ENCODE data around the gene LRRC43. TPM values are rescaled to one million over a fixed set of nuclear protein-coding genes. Genes with fewer than 3 reads are reported as not detected.

Gene LRRC43
- polyA plus RNA-seq (ENCODE audit: low read depth in 6 of 6), result not detected

DNA sequence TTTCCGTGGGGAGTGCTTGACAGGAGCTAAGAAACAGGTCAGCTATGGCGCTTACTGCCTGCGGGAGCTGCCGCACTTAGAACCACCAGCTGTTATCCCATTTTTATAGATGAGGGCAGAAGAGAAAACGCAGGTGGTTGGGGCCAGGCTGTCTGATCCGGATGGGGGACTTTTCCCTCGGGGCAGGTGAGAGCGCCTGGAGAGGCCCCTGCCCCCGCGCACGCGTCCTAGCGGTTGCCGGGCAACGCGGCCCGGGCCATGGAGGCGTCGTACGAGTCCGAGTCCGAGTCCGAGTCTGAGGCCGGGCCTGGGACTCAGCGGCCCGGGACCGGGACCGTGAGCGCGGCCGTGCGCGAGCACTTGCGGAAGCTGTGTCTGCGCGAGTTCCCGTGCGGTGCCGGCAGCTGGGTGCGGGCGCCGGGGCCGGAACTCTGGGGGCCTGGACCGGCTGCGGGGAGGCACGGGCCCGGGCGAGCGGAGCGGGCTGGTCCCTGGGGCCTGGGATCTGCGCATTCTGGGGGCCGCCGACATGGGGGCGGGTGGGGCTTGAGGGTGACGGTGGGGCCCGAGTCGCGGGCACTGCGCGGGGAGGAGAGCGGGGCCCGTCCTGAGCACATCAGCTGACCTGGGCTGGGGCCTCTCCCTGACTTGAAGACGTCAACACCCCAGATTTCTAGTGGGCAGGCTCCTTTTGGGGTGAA, at the start of gene LRRC43:
Gene LRRC43 (plus strand): TSS at position 237 of the 701 bp plus-strand sequence. CDS start 22 bp downstream, at position 259.
- peak; percentile 48 for DNase-seq
- no peaks in the 10 kb centered on the region for H3K36me3 Mint-ChIP-seq
- ATAC-seq (ENCODE audit: low read depth in 2 of 2), result peak; percentile 67 to 69
- peaks cover 0 to 2% (median 0%) of the 10 kb centered on the region in 7 donors for H3K9me3 Mint-ChIP-seq
- H3K27ac Mint-ChIP-seq, result peak within 1 kb of the TSS in 5 of 6 donors; percentile 29 to 93 (median 86)
- peaks cover 4 to 9% (median 8%) of the 10 kb centered on the region in 3 donors for H3K27me3 Mint-ChIP-seq
- peaks cover 18 to 27% (median 25%) of the 10 kb centered on the region in 3 donors for H3K4me1 Mint-ChIP-seq
- H3K4me3 Mint-ChIP-seq, result peak within 1 kb of the TSS; percentile 80 to 92 (median 88)

- no peak overlapping the region for H3K4me3 Mint-ChIP-seq
- H3K9me3 Mint-ChIP-seq, result no peaks in the 10 kb centered on the region
- DNase-seq (no peak), ATAC-seq (ENCODE audit: low read depth in 2 of 2) (no peak)
- H3K27me3 Mint-ChIP-seq, result no peaks in the 10 kb centered on the region
- H3K36me3 Mint-ChIP-seq, result peaks cover 0 to 2% of the 10 kb centered on the region in 2 donors
- peaks cover 0 to 8% (median 5%) of the 10 kb centered on the region in 3 donors for H3K4me1 Mint-ChIP-seq
- peak overlapping the region in 5 of 6 donors; percentile 49 to 89 (median 83) for H3K27ac Mint-ChIP-seq
Observed at GRCh38 chr12:122133192-122133950, 49.6 kb upstream of the LRRC43 start.

DNA sequence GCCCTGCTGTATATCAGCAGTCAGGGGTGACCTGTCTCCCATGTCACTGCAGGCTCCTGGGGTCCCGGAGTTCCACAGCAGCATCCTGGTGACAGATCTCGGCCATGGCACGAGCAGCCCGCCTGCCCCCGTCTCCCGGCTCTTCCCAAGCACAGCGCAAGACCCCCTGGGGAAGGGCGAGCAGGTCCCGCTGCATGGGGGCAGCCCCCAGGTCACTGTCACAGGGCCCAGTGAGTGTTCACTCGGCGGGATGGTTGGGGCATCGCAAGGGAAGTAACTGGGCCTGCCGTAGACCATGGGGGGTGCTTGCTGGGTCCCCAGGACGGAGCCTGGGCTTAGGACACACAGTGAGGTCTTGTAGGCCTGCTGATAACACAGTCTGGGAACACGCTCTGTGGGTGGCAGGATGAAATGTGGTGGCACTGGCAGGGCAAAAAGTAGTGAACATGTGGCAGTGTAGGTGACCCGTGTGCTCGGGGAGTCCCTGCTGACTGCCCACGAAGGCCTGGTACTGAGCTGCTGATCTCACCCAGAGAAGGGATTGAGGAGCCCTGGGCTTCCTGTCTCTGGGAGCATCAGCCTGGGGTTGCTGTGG, 47.4 kb upstream of the LRRC43 start:
- H3K9me3 Mint-ChIP-seq, result no peaks in the 10 kb centered on the region
- ATAC-seq (ENCODE audit: low read depth in 2 of 2) (no peak), DNase-seq (no peak)
- peaks cover 0 to 8% (median 5%) of the 10 kb centered on the region in 3 donors for H3K4me1 Mint-ChIP-seq
- H3K4me3 Mint-ChIP-seq, result no peak overlapping the region
- no peaks in the 10 kb centered on the region for H3K27me3 Mint-ChIP-seq
- H3K27ac Mint-ChIP-seq, result no peak overlapping the region
- H3K36me3 Mint-ChIP-seq, result no peaks in the 10 kb centered on the region

DNA sequence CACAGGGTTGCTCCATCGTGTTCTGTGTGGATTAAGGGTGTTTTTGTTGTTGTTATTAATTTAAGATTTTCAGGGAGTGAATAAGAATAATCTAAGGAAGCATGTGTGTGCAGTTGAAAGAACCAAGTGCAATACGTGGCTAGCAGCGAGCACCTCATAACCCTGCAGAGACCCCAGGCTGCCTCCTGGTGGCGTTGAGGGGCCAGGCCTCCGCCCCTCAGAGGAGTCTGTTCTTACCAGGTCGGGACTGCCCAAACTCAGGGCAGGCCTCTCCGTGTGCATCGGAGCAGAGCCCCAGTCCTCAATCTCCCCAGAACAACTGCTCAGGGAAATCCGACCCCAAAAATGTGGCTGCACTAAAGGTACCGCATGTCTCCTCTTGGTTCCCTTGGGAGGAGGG, 45.7 kb upstream of the LRRC43 start:
- ATAC-seq (ENCODE audit: low read depth in 2 of 2), result no peak
- no peaks in the 10 kb centered on the region for H3K27me3 Mint-ChIP-seq
- no peak overlapping the region for H3K27ac Mint-ChIP-seq
- H3K36me3 Mint-ChIP-seq, result no peaks in the 10 kb centered on the region
- no peak for DNase-seq
- peaks cover 0 to 8% (median 5%) of the 10 kb centered on the region in 3 donors for H3K4me1 Mint-ChIP-seq
- no peak overlapping the region for H3K4me3 Mint-ChIP-seq
- no peaks in the 10 kb centered on the region for H3K9me3 Mint-ChIP-seq

DNA sequence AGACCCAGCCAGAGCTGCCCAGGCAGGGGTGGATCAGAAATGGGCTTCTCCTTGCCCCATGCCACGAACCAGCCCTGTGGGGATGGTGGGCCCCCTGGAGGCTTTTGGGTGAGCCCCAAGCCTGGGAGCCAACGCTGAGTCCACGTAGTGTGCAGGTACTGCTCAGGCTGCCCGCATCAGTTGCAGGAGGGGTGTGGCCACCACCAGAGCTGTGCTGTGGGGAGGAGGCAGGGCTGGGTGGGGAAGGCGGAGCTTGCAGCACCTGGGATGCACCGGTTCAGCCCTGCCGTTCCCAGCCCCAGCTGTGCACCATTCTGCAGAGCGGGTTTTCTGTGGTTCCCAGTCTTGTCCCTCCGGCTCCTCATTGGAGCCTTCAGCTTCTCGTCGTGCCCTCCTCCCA, 45.2 kb upstream of the LRRC43 start:
- H3K36me3 Mint-ChIP-seq, result no peaks in the 10 kb centered on the region
- H3K27me3 Mint-ChIP-seq, result no peaks in the 10 kb centered on the region
- H3K4me1 Mint-ChIP-seq, result peaks cover 0 to 8% (median 5%) of the 10 kb centered on the region in 3 donors
- H3K9me3 Mint-ChIP-seq, result no peaks in the 10 kb centered on the region
- H3K4me3 Mint-ChIP-seq, result no peak overlapping the region
- H3K27ac Mint-ChIP-seq, result peak overlapping the region in 1 of 6 donors; percentile 56
- DNase-seq (no peak), ATAC-seq (ENCODE audit: low read depth in 2 of 2) (no peak)

GRCh38 chr12:122138181-122138580, 44.7 kb upstream of the LRRC43 start:
- no peak for DNase-seq
- Mint-ChIP-seq H3K27ac (peak overlapping the region in 1 of 6 donors; percentile 69), H3K27me3 (no peaks in the 10 kb centered on the region), H3K4me3 (no peak overlapping the region), H3K4me1 (peaks cover 0 to 8% (median 5%) of the 10 kb centered on the region in 3 donors), H3K9me3 (no peaks in the 10 kb centered on the region), H3K36me3 (no peaks in the 10 kb centered on the region)
- no peak for ATAC-seq (ENCODE audit: low read depth in 2 of 2)

GRCh38 chr12:122138616-122139015, 44.3 kb upstream of the LRRC43 start:
- Mint-ChIP-seq H3K9me3 (no peaks in the 10 kb centered on the region), H3K27ac (no peak overlapping the region), H3K4me1 (peaks cover 0 to 4% (median 3%) of the 10 kb centered on the region in 3 donors), H3K36me3 (peaks cover 0 to 2% of the 10 kb centered on the region in 2 donors), H3K4me3 (no peak overlapping the region), H3K27me3 (no peaks in the 10 kb centered on the region)
- DNase-seq (no peak), ATAC-seq (ENCODE audit: low read depth in 2 of 2) (no peak)

DNA sequence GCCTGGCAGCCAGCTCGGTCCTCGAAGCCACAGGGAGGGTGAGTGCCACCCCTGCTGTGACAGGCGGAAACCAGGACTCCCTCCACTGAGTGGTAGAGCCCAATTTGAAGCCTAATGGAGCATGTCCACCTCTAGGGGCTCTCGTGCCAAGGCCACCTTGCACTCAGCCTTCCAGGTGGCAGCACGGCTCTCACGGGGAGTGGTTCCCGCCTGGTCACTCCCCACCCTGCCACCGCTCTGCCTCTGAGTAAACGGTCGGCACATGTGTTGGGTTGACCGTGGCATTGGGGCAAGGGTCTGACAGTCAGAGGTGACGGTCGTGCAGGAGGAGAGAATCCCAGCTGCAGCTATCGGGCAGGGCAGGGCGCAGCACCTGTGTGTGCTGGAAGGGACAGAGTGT, 43.7 kb upstream of the LRRC43 start:
- Mint-ChIP-seq H3K9me3 (no peaks in the 10 kb centered on the region), H3K27ac (no peak overlapping the region), H3K27me3 (no peaks in the 10 kb centered on the region), H3K36me3 (peaks cover 0 to 5% of the 10 kb centered on the region in 2 donors), H3K4me1 (no peaks in the 10 kb centered on the region), H3K4me3 (peak overlapping the region in 2 of 8 donors; percentile 20 to 23)
- no peak for ATAC-seq (ENCODE audit: low read depth in 2 of 2)
- DNase-seq, result no peak

DNA sequence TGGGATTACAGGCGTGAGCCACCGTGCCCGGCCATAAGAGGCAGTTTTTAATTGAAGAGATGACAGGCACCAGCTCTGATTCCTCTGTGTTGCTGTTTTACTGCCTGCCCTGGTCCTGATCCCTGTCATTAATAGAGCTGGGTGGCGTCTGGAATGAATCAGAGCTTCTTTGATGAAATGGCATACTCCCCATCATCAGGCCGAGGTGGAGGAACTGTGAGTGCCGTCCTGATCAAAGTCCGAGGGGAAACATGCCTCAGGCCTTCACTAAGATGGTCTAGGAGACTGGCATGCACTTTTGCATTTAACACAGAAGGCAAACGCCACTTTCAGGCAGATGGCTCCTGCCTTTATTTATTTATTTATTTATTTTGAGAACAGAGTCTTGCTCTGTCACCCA, 43.0 kb upstream of the LRRC43 start:
- no peak for DNase-seq

DNA sequence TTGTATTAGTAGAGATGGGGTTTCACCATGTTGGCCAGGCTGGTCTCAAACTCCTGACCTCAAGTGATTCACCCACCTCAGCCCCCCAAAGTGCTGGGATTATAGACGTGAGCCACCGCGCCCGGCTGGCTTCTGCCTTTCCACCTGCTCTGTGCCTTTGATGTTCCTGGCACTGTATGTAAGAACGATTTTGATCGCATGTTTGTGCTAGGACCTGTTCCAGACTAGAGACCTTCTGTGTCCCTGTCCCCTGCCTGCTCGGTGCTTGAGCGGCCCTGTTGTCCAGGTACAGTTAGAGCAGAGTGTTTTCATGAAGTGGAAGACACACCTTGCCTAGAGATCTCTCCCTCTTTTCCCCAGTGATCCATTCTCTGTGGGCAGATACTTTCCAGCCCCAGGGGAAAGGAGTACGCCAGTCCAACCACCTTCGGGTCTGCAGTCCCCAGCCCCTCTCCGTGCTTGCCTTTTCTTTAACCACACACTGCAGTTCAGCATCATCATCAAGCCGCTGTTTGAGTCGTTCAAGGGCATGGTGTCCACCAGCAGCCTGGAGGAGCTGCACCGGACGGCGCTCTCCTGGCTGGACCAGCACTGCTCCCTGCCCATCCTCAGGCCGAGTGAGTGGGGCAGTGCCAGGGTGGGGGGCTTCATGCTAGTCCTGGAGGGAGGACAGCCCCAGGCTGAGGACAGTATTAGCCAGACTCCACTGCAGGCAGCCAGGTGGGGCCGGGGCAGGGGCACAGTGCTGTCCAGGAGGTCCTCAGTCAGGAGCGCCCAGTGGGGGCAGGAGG, 42.3 kb upstream of the LRRC43 start:
- Mint-ChIP-seq H3K9me3 (no peaks in the 10 kb centered on the region), H3K36me3 (peaks cover 0 to 5% of the 10 kb centered on the region in 2 donors), H3K4me3 (no peak overlapping the region), H3K4me1 (no peaks in the 10 kb centered on the region), H3K27ac (peak overlapping the region in 1 of 6 donors; percentile 64), H3K27me3 (no peaks in the 10 kb centered on the region)
- ATAC-seq (ENCODE audit: low read depth in 2 of 2) (no peak), DNase-seq (no peak)

More for the DNA sequence above, 43.0 kb upstream of the LRRC43 start:
- no peaks in the 10 kb centered on the region for H3K27me3 Mint-ChIP-seq
- no peak overlapping the region for H3K4me3 Mint-ChIP-seq
- H3K27ac Mint-ChIP-seq, result peak overlapping the region in 1 of 6 donors; percentile 78
- H3K9me3 Mint-ChIP-seq, result no peaks in the 10 kb centered on the region
- no peak for ATAC-seq (ENCODE audit: low read depth in 2 of 2)
- H3K4me1 Mint-ChIP-seq, result no peaks in the 10 kb centered on the region
- peaks cover 0 to 5% of the 10 kb centered on the region in 2 donors for H3K36me3 Mint-ChIP-seq

DNA sequence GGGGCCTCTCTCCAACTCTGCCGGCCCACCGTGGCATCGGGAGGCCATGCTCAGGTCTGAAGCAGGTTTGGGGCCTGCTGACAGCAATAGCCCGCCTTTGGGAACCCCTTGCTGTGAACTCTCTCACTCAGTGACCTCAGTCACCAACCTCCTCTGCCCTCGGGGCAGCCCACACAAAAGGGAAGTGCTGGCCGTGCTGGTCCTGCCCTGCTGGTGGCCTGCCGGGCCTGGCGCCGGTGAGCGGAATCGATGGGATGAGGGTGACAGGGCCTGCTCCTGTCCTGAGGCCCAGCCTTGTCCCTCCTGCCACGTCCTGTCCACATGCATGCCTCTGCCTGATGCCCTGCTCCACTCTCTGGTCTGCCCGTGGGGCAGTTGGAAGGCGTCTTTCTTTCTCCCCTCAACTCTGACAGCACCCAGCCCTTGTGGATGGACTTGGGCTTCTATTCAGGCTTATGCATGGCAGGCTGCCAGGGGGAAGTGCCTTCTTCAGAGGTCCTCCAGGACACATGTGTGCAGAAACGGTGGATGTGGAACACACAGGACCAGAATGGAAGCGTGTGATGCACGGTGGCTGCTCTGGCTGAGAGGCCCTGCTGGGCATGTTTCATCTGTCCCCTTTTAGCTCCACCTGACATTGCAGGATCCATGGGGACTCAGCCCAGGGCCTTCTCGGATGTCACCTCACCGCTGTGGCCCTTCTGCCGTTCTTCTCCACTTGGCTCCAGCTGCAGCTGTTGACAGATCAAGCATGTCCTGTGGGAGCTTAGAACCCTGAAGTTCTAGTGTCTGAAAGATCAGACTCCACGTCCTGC, 40.8 kb upstream of the LRRC43 start:
- no peaks in the 10 kb centered on the region for H3K27me3 Mint-ChIP-seq
- no peak overlapping the region for H3K4me3 Mint-ChIP-seq
- peaks cover 0 to 5% (median 0%) of the 10 kb centered on the region in 3 donors for H3K4me1 Mint-ChIP-seq
- no peaks in the 10 kb centered on the region for H3K9me3 Mint-ChIP-seq
- H3K36me3 Mint-ChIP-seq, result peaks cover 0 to 5% of the 10 kb centered on the region in 2 donors
- DNase-seq (no peak), ATAC-seq (ENCODE audit: low read depth in 2 of 2) (no peak)
- no peak overlapping the region for H3K27ac Mint-ChIP-seq

- Mint-ChIP-seq H3K9me3 (no peaks in the 10 kb centered on the region), H3K36me3 (peaks cover 0 to 5% of the 10 kb centered on the region in 2 donors)
Observed at GRCh38 chr12:122142857-122143256, 40.1 kb upstream of the LRRC43 start.

More at GRCh38 chr12:122142857-122143256, 40.1 kb upstream of the LRRC43 start:
- Mint-ChIP-seq H3K4me3 (no peak overlapping the region), H3K27me3 (no peaks in the 10 kb centered on the region), H3K4me1 (peaks cover 0 to 7% (median 0%) of the 10 kb centered on the region in 3 donors), H3K27ac (no peak overlapping the region)
- DNase-seq (no peak), ATAC-seq (ENCODE audit: low read depth in 2 of 2) (no peak)
